Measurements from ENCODE around the gene CAMK2N2.

CAMK2N2 gene

DNA sequence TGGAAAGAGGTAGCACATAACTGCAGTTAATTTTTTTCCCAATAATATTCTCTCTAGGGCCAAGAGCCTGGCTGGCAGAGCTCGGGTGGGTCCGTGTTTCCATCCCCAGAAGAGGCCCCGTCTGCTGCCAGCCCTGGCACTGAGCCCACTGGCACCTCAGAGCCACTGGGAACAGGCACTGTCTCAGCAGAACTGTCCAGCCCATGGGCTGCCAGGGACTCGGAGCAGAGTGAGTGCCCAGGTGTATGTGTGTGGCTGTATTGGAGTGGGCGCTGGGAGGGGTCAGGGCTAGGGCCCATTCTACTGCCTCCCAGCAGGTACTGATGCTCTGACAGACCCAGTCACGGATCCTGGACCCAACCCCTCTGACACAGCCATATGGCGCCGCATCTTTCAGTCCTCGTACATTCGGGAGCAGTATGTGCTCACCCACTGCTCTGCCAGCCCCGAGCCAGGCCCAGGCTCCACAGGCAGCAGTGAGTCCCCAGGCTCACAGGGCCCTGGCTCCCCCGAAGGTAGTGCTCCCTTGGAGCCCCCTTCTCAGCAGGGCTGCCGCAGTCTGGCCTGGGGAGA, 23.0 kb downstream of the CAMK2N2 start:
- H3K27me3 ChIP-seq (replicated peaks; ENCODE audit: control insufficient read depth, insufficient read depth, low read length), result no peaks in the 10 kb centered on the region
- TF ChIP-seq, protein P1, sequence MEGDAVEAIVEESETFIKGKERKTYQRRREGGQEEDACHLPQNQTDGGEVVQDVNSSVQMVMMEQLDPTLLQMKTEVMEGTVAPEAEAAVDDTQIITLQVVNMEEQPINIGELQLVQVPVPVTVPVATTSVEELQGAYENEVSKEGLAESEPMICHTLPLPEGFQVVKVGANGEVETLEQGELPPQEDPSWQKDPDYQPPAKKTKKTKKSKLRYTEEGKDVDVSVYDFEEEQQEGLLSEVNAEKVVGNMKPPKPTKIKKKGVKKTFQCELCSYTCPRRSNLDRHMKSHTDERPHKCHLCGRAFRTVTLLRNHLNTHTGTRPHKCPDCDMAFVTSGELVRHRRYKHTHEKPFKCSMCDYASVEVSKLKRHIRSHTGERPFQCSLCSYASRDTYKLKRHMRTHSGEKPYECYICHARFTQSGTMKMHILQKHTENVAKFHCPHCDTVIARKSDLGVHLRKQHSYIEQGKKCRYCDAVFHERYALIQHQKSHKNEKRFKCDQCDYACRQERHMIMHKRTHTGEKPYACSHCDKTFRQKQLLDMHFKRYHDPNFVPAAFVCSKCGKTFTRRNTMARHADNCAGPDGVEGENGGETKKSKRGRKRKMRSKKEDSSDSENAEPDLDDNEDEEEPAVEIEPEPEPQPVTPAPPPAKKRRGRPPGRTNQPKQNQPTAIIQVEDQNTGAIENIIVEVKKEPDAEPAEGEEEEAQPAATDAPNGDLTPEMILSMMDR (IDR thresholded peaks at IDR 0.05; ENCODE audit: insufficient read depth, low read length, poor library complexity, severe bottlenecking), result no peak
- DNase-seq (ENCODE audit: extremely low read depth, insufficient read length), result no peak
- H3K36me3 ChIP-seq (ENCODE audit: control insufficient read depth, insufficient read depth, low read length), result peaks cover 10% of the 10 kb centered on the region
- no peak overlapping the region for H3K4me3 ChIP-seq (replicated peaks; ENCODE audit: low read depth, low read length)

DNA sequence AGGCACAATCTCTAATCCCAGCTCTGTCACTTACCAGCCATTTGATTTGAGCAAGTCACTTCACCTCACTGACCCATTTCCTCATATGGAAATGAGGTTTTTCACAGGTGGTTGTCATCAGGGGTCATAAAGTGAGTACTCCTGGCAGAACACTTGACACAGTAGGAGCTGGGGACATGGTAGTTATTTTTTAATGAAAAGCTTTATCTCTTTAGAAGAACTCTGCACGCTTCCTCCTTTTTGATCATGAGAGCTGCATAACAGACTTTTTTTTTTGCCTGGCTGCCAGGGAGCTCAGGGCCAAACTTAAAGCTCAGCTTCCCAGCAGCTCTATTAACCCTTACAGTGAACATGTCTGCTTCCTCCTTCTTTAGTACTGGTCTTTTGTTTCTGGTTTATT, 23.5 kb downstream of the CAMK2N2 start:
- DNase-seq (ENCODE audit: extremely low read depth, insufficient read length), result no peak
- H3K4me3 ChIP-seq (replicated peaks; ENCODE audit: low read depth, low read length), result no peak overlapping the region
- H3K36me3 ChIP-seq (ENCODE audit: control insufficient read depth, insufficient read depth, low read length), result peaks cover 8% of the 10 kb centered on the region
- no peaks in the 10 kb centered on the region for H3K27me3 ChIP-seq (replicated peaks; ENCODE audit: control insufficient read depth, insufficient read depth, low read length)
- TF ChIP-seq, protein P1 (IDR thresholded peaks at IDR 0.05; ENCODE audit: insufficient read depth, low read length, poor library complexity, severe bottlenecking), result no peak

DNA sequence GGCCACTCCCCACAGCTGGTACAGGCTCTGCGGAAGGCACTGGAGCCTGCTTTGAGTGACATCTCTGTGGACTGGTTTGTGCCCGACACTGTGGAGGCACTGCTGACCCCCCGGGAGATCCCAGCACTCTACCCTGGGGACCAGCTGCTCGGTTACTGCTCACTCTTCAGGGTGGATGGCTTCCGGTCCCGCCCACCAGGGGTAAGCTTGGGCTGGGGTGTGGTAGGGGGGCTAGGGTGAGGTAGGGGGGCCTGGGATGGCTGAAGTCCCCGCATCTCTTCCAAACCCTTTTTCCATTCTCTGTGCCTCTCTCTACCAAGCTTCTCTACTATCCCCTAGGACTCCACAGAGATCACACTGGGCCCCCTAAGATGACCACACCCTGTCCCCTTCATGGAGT, 24.1 kb downstream of the CAMK2N2 start:
- Histone ChIP-seq H3K27me3 (replicated peaks; ENCODE audit: control insufficient read depth, insufficient read depth, low read length) (no peaks in the 10 kb centered on the region), H3K36me3 (ENCODE audit: control insufficient read depth, insufficient read depth, low read length) (peaks cover 2% of the 10 kb centered on the region), H3K4me3 (replicated peaks; ENCODE audit: low read depth, low read length) (no peak overlapping the region)
- no peak for DNase-seq (ENCODE audit: extremely low read depth, insufficient read length)
- TF ChIP-seq, protein P1 (IDR thresholded peaks at IDR 0.05; ENCODE audit: insufficient read depth, low read length, poor library complexity, severe bottlenecking), result no peak

DNA sequence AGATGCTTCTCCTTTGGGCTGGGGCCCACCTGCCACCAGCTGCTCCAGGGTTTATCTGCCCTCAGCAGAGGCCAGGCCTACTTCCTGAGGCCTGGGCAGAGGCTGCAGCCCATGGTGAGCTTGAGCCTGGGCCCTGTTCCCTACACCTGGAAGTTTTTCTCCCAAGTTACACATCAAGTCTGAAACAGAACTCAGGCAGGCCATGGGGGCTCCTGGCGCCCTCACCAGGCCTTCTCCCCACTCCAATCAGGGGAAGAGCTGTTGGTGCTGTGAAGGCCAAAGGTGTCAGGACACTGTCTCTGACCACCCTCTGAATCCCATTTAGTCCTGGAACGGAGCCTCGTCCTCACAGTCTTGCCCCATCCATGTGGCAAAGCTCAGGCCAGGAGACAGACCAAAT, 24.7 kb downstream of the CAMK2N2 start:
- no peak for DNase-seq (ENCODE audit: extremely low read depth, insufficient read length)
- Histone ChIP-seq H3K4me3 (replicated peaks; ENCODE audit: low read depth, low read length) (no peak overlapping the region), H3K36me3 (ENCODE audit: control insufficient read depth, insufficient read depth, low read length) (no peaks in the 10 kb centered on the region; the same call in 1 of the 2 replicates), H3K27me3 (replicated peaks; ENCODE audit: control insufficient read depth, insufficient read depth, low read length) (no peaks in the 10 kb centered on the region)
- TF ChIP-seq, protein P1 (IDR thresholded peaks at IDR 0.05; ENCODE audit: insufficient read depth, low read length, poor library complexity, severe bottlenecking), result no peak

DNA sequence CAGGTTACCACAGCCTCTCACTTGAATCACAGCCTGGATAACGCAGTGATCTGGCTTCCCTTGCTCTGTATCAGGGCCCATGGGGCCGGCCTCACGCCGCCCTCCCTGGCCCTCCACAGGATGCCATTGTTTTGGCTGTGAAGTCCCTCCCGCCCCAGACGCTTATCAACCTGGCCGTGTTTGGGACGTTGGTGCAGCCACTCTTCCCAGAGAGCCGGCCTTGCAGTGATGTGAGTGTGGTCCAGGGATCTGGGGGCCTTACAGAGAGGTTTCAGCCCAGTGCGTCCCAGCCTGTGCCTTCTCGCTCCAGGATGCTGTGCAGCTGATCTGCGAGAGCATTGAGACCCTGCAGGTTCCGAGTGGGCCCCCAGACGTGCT, 25.3 kb downstream of the CAMK2N2 start:
- TF ChIP-seq, protein P1 (IDR thresholded peaks at IDR 0.05; ENCODE audit: insufficient read depth, low read length, poor library complexity, severe bottlenecking), result no peak
- Histone ChIP-seq H3K36me3 (ENCODE audit: control insufficient read depth, insufficient read depth, low read length) (no peaks in the 10 kb centered on the region), H3K4me3 (replicated peaks; ENCODE audit: low read depth, low read length) (no peak overlapping the region), H3K27me3 (replicated peaks; ENCODE audit: control insufficient read depth, insufficient read depth, low read length) (no peaks in the 10 kb centered on the region)
- no peak for DNase-seq (ENCODE audit: extremely low read depth, insufficient read length)
